Activated CD4-positive, alpha-beta memory T cell treated with anti-CD3 and anti-CD28 coated beads for 36 hours (primary cell): Measurements from ENCODE around the gene CSNK1G2. TPM values are rescaled to one million over a fixed set of nuclear protein-coding genes. Genes with fewer than 3 reads are reported as not detected.

Experiments used
- CTCF ChIA-PET: fragments of 350-600 bp; sonication (Branson Sonifier 250); formaldehyde crosslinking; loops from one replicate; lab custom pipeline; 2021; ENCODE audit warnings: antibody characterized with exemption, inconsistent platforms; lab: Charles Lee
- POLR2A ChIA-PET: fragments of 350-600 bp; sonication (Branson Sonifier 250); formaldehyde crosslinking; loops from one replicate; lab custom pipeline; 2021; ENCODE audit warnings: antibody characterized with exemption; lab: Charles Lee
- DNase-seq: peaks from one replicate; pipeline ENCODE4 v3.0.0-alpha.2; 2020
- H3K27ac Mint-ChIP-seq: one replicate; pipeline ENCODE4 v1.8.0; 2021; ENCODE audit warnings: mixed read lengths
- H3K27me3 Mint-ChIP-seq: one replicate; pipeline ENCODE4 v1.8.0; 2021; ENCODE audit warnings: mixed read lengths
- H3K36me3 Mint-ChIP-seq: one replicate; pipeline ENCODE4 v1.8.0; 2021; ENCODE audit warnings: mixed read lengths
- H3K4me1 Mint-ChIP-seq: one replicate; pipeline ENCODE4 v1.8.0; 2021; ENCODE audit warnings: low read depth, mixed read lengths
- H3K4me3 Mint-ChIP-seq: one replicate; pipeline ENCODE4 v1.8.0; 2021; ENCODE audit warnings: mild to moderate bottlenecking, mixed read lengths
- H3K9me3 Mint-ChIP-seq: one replicate; pipeline ENCODE4 v1.8.0; 2021; ENCODE audit warnings: mixed read lengths
- intact Hi-C: fragments of 100-400 bp; cut with micrococcal nuclease; formaldehyde crosslinking; loops from one replicate; pipeline ENCODE4 v1.15.1; 2023
- total RNA-seq, 2 experiments: library from RNA; stranded (reverse); gene quantifications; one replicate each; pipeline ENCODE4 v1.2.3, GENCODE V29; 2021

CSNK1G2 gene
- total RNA-seq = 10 to 100 TPM; 63.7 to 66.2 TPM

GRCh38 chr19:1941146-1942077 lies at the start of gene CSNK1G2:
Gene CSNK1G2 (plus strand): TSS chr19:1941172. CDS start chr19:1969773, 28,601 bp downstream.
- Mint-ChIP-seq H3K27ac (peak within 1 kb of the TSS; percentile 94), H3K36me3 (peaks cover 2% of the 10 kb centered on the region), H3K4me3 (peak within 1 kb of the TSS; percentile 87), H3K4me1 (peaks cover 30% of the 10 kb centered on the region), H3K27me3 (no peaks in the 10 kb centered on the region), H3K9me3 (no peaks in the 10 kb centered on the region)
- ChIA-PET CTCF (interaction anchor here (1.2 to 3.3 kb wide), 2 partner anchors 11 to 18 kb away, joined by 4 to 19 read pairs; no protein-coding TSS in a partner anchor), POLR2A (no interaction called here)
- intact Hi-C loops = loop anchor here (1.0 to 2.0 kb wide), 2 partner anchors 36 to 155 kb away; partner anchors contain the start of genes ADAT3, IZUMO4, MOB3A and SCAMP4
- DNase-seq = no peak

- Mint-ChIP-seq H3K36me3 (no peaks in the 10 kb centered on the region), H3K4me3 (no peak overlapping the region), H3K27me3 (no peaks in the 10 kb centered on the region), H3K9me3 (no peaks in the 10 kb centered on the region), H3K4me1 (peaks cover 26% of the 10 kb centered on the region), H3K27ac (peak overlapping the region; percentile 11)
- POLR2A ChIA-PET = no interaction called here
- no peak for DNase-seq
- CTCF ChIA-PET = no interaction called here
- intact Hi-C loops = no loop called here
Observed at GRCh38 chr19:1893791-1894190, 47.2 kb upstream of the CSNK1G2 start.

- Mint-ChIP-seq H3K27ac (peak overlapping the region; percentile 98), H3K27me3 (no peaks in the 10 kb centered on the region), H3K9me3 (no peaks in the 10 kb centered on the region), H3K36me3 (no peaks in the 10 kb centered on the region), H3K4me3 (peak overlapping the region; percentile 84), H3K4me1 (peaks cover 26% of the 10 kb centered on the region)
- ChIA-PET POLR2A (interaction anchor here (0.6 to 3.4 kb wide), 5 partner anchors 12 to 444 kb away, joined by 3 to 20 read pairs (median 4); partner anchors contain the start of gene ABHD17A), CTCF (interaction anchor here (0.6 to 1.8 kb wide), 5 partner anchors 19 to 86 kb away, joined by 3 to 12 read pairs (median 4); no protein-coding TSS in a partner anchor)
- no peak for DNase-seq
- intact Hi-C loops = no loop called here
Observed at GRCh38 chr19:1896508-1896907, 44.5 kb upstream of the CSNK1G2 start.

GRCh38 chr19:1901940-1902404 lies 39.0 kb upstream of the CSNK1G2 start:
- peaks cover 35% of the 10 kb centered on the region for H3K4me1 Mint-ChIP-seq
- H3K4me3 Mint-ChIP-seq = no peak overlapping the region
- CTCF ChIA-PET = no interaction called here
- intact Hi-C loops = no loop called here
- POLR2A ChIA-PET = no interaction called here
- no peak for DNase-seq
- no peaks in the 10 kb centered on the region for H3K9me3 Mint-ChIP-seq
- no peaks in the 10 kb centered on the region for H3K36me3 Mint-ChIP-seq
- no peaks in the 10 kb centered on the region for H3K27me3 Mint-ChIP-seq
- no peak overlapping the region for H3K27ac Mint-ChIP-seq

- H3K9me3 Mint-ChIP-seq = no peaks in the 10 kb centered on the region
- DNase-seq = no peak
- peaks cover 27% of the 10 kb centered on the region for H3K4me1 Mint-ChIP-seq
- intact Hi-C loops = no loop called here
- H3K27me3 Mint-ChIP-seq = no peaks in the 10 kb centered on the region
- CTCF ChIA-PET = interaction anchor here (0.7 to 1.1 kb wide), 2 partner anchors 28 to 38 kb away, joined by 3 read pairs; no protein-coding TSS in a partner anchor
- POLR2A ChIA-PET = interaction anchor here (0.6 to 1.0 kb wide), 2 partner anchors 30 to 47 kb away, joined by 3 read pairs; no protein-coding TSS in a partner anchor
- peaks cover 2% of the 10 kb centered on the region for H3K36me3 Mint-ChIP-seq
- peak overlapping the region; percentile 69 for H3K27ac Mint-ChIP-seq
- H3K4me3 Mint-ChIP-seq = no peak overlapping the region
Observed at GRCh38 chr19:1902923-1903322, 38.0 kb upstream of the CSNK1G2 start.

GRCh38 chr19:1904860-1905109 lies 36.2 kb upstream of the CSNK1G2 start:
- intact Hi-C loops = loop anchor here (1.0 kb wide), 3 partner anchors 19 to 40 kb away; partner anchors contain the start of gene ABHD17A
- H3K9me3 Mint-ChIP-seq = no peaks in the 10 kb centered on the region
- CTCF ChIA-PET = interaction anchor here (1.0 kb wide), 1 partner anchor 25 kb away, joined by 5 read pairs; no protein-coding TSS in a partner anchor
- H3K27ac Mint-ChIP-seq = peak overlapping the region; percentile 82
- POLR2A ChIA-PET = no interaction called here
- H3K4me3 Mint-ChIP-seq = peak overlapping the region; percentile 78
- peaks cover 2% of the 10 kb centered on the region for H3K36me3 Mint-ChIP-seq
- H3K27me3 Mint-ChIP-seq = no peaks in the 10 kb centered on the region
- no peak for DNase-seq
- H3K4me1 Mint-ChIP-seq = peaks cover 35% of the 10 kb centered on the region

- Mint-ChIP-seq H3K27me3 (no peaks in the 10 kb centered on the region), H3K4me1 (peaks cover 36% of the 10 kb centered on the region), H3K4me3 (peak within 1 kb of the TSS; percentile 87), H3K9me3 (no peaks in the 10 kb centered on the region), H3K27ac (peak within 1 kb of the TSS; percentile 86), H3K36me3 (peaks cover 2% of the 10 kb centered on the region)
- DNase-seq = peak; percentile 99
- ChIA-PET POLR2A (interaction anchor here (0.5 to 1.6 kb wide), 6 partner anchors 21 to 515 kb away, joined by 3 to 4 read pairs (median 3); partner anchors contain the start of gene ABHD17A), CTCF (interaction anchor here (0.6 to 1.4 kb wide), 9 partner anchors 8 to 1616 kb away, joined by 3 to 5 read pairs (median 3); no protein-coding TSS in a partner anchor)
- intact Hi-C loops = loop anchor here (1.0 kb wide), 3 partner anchors 20 to 41 kb away; partner anchors contain the start of gene ABHD17A
Observed at GRCh38 chr19:1905110-1905862, 35.7 kb upstream of the CSNK1G2 start, which contains the start of the genes ADAT3 and SCAMP4. Gene ADAT3 (plus strand): TSS chr19:1905399. CDS start chr19:1912048, 6,649 bp downstream. Gene SCAMP4 (plus strand): TSS chr19:1905399. CDS start chr19:1915020, 9,621 bp downstream.

GRCh38 chr19:1905863-1906375 lies 35.1 kb upstream of the CSNK1G2 start:
- Mint-ChIP-seq H3K9me3 (no peaks in the 10 kb centered on the region), H3K4me3 (peak overlapping the region; percentile 87), H3K36me3 (peaks cover 2% of the 10 kb centered on the region), H3K27me3 (no peaks in the 10 kb centered on the region), H3K4me1 (peaks cover 37% of the 10 kb centered on the region), H3K27ac (peak overlapping the region; percentile 86)
- intact Hi-C loops = loop anchor here (1.0 kb wide), 3 partner anchors 21 to 42 kb away; partner anchors contain the start of gene ABHD17A
- ChIA-PET CTCF (interaction anchor here (0.6 to 1.4 kb wide), 9 partner anchors 8 to 1615 kb away, joined by 3 to 5 read pairs (median 3); no protein-coding TSS in a partner anchor), POLR2A (interaction anchor here (0.5 to 1.6 kb wide), 6 partner anchors 21 to 514 kb away, joined by 3 to 4 read pairs (median 3); partner anchors contain the start of gene ABHD17A)
- DNase-seq = no peak

GRCh38 chr19:1906985-1907562 lies 33.9 kb upstream of the CSNK1G2 start:
- peaks cover 37% of the 10 kb centered on the region for H3K4me1 Mint-ChIP-seq
- ChIA-PET CTCF (no interaction called here), POLR2A (interaction anchor here (0.6 kb wide), 1 partner anchor 66 kb away, joined by 3 read pairs; no protein-coding TSS in a partner anchor)
- no peak overlapping the region for H3K27ac Mint-ChIP-seq
- H3K9me3 Mint-ChIP-seq = no peaks in the 10 kb centered on the region
- intact Hi-C loops = no loop called here
- peak overlapping the region; percentile 35 for H3K4me3 Mint-ChIP-seq
- peaks cover 2% of the 10 kb centered on the region for H3K36me3 Mint-ChIP-seq
- no peaks in the 10 kb centered on the region for H3K27me3 Mint-ChIP-seq
- DNase-seq = no peak

- Mint-ChIP-seq H3K4me3 (no peak overlapping the region), H3K27me3 (no peaks in the 10 kb centered on the region), H3K36me3 (peaks cover 2% of the 10 kb centered on the region), H3K27ac (no peak overlapping the region), H3K4me1 (peaks cover 36% of the 10 kb centered on the region), H3K9me3 (no peaks in the 10 kb centered on the region)
- intact Hi-C loops = no loop called here
- ChIA-PET POLR2A (no interaction called here), CTCF (no interaction called here)
- no peak for DNase-seq
Observed at GRCh38 chr19:1907563-1908363, 33.2 kb upstream of the CSNK1G2 start.
